MV-4-11 (cell line): ENCODE measurements around the gene SNUPN.
"Not testable (repeated sequence)": the region's sequence is repeated elsewhere in the genome, so short reads cannot be mapped to it uniquely, and the experiment has no call there.

ENCODE experiments used
- DNase-seq: peaks from one replicate; lab custom pipeline; 2025; lab: John Stamatoyannopoulos, UW

The SNUPN gene

GRCh38 chr15:75637245-75638009 is 11.9 kb upstream of the SNUPN start:
- DNase-seq, result no peak

- no peak for DNase-seq
Measured at GRCh38 chr15:75636026-75636425, 10.5 kb upstream of the SNUPN start.

DNA sequence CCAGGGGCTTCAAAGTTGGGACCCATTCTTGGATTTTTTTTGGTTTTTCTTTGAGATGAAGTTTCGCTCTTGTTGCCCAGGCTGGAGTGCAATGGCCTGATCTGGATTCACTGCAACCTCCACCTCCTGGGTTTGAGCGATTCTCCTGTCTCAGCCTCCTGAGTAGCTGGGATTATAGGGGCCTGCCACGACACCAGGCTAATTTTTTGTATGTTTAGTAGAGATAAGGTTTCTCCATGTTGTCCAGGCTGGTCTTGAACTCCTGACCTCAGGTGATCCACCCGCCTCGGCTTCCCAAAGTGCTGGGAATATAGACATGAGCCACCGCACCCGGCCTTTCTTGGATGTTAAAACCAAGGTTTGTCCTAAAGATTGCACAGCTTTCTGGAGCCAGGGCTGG is 8.4 kb upstream of the SNUPN start:
- not testable (repeated sequence) for DNase-seq

GRCh38 chr15:75631935-75632334 is 6.4 kb upstream of the SNUPN start:
- no peak for DNase-seq

- no peak for DNase-seq
Measured at GRCh38 chr15:75622505-75622904, 3.0 kb downstream of the SNUPN start.

- DNase-seq, result no peak
Measured at GRCh38 chr15:75620841-75621391, 4.6 kb downstream of the SNUPN start.

DNA sequence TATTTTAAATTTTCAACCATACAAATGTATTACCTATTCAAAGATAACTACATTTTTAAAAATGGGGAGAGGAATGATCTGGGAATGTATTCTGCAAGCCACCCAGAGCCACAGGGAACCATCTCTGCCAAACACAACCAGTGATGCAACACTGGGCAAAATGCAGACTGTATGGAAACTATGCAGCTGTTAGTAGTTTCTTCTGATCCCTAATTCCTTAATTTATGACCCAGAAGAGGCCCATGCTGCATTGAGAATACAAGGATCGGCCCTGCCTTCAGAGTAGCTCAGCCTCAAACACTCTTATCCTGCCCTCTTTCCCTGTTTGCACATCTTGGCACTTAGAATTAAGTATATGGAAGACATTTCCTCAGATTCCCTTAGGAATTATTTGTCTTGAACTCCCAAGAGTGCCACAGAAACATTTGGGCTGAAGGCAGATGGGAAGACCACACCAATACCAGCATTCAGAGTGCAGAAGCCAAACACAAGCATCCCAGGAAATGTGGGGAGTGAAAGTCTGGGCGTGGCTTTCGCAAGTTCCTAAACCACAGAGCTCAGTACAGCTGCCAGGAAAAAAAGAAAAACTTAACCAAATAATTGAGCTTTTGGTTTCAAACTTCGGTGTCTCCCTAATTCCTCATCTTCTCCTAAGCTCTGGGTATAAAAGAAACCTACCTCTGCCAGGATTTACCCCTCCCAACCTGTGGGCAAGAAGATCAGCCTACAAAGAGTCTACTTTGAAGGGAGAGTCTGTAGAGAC is 5.3 kb downstream of the SNUPN start:
- DNase-seq, result peak; percentile 18

DNA sequence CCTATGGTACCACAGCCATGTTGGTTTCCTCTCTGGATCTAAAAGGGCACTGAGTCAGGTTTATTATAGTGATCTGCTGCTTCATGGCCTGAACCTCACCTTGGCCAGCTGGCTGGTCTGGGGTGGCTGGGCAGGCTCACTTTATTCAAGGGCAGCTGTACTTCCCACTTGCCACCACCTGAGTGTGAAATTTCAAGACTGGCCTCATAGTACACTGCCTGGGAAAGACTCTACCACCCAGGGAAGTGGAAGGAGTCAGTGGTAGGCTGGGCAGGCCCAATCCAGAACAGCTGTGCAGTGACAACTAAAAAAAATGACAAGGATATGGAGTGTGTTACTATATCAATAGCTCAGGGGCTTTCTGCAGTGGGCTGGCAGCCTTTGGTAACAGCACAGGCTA is 8.8 kb downstream of the SNUPN start:
- DNase-seq, result no peak

DNA sequence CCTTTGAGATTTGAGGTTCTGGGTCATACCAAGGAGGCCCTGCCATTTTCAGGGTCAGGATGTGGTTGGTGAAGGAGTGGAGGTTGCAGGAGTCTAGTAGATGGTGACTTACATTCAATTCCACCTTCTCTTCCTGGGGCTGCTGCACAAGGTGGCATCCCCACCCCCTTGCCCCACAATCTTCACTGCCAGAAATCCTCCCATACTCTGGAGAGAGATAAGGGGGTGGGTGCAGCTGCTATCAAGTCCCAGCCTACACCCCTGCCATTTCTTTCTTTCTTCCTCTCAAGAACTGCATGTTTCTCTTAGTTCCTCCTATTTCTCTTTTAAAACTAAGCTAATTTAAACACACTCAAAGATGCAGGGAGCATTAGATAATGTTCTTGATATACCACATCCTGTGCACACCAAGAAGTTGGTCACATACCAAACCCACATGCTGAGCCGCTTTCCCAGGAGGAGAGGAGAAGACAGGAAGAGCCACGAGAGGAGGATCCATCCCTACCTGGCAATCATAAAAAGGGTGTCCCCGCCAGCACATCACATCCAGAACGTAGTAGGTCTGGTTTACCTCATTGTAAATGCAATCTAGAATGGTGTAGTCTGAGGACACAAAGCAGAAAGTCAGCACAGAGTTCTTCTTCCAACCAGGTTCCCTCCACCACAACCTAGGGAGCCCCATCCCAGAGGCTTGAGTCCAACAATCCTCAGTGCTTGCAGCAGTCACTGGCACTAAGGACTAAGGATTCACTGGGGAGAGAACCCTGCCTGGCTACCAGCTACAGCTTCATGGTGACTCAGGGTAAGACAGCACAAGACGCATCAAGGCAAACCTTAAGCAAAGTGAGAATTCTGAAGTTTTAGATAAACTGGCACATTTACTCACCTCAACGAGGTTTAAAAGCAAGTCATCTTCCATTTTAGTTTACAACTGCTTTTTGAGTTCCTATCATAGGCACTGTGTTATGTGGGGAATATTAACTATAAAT is 18.5 kb downstream of the SNUPN start:
- peak; percentile 68 for DNase-seq

DNA sequence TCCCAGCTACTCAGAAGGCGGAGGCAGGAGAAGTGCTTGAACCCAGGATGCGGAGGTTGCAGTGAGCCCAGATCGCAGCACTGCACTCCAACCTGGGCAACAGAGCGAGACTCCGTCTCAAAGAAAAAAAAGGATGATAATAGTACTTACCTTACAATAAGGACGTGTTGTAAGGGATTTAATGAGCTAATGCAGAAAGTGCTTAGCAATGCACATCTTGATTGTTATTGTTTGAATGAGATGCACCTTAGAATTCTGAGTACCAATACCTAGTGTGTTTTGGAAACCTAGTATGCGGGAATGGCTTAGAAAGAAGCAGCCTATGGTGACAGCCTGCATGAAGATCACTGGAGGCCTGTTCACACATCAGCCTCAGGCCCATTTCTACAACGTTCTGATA is 19.5 kb downstream of the SNUPN start:
- no peak for DNase-seq

DNA sequence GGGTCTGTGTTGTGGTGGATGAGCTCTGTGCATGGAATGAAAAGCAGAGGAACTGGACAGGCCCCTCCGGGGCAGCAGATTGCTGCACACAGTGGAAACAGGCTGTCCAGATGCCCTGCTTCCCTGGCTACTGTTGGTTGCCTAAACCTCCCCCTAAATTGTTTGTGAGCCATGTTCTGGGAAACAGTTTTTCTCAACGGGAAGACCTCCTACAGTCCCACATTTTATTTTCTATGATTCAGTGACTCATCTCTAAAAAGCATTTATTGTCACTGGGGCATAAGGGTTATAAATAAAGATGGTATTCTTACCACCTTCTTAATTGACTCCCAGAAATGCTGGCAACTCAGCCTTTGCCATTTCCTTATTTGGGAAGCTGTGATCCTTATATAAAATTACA is 26.1 kb downstream of the SNUPN start:
- no peak for DNase-seq

- DNase-seq, result no peak
Measured at GRCh38 chr15:75598361-75598760, 27.2 kb downstream of the SNUPN start.

DNA sequence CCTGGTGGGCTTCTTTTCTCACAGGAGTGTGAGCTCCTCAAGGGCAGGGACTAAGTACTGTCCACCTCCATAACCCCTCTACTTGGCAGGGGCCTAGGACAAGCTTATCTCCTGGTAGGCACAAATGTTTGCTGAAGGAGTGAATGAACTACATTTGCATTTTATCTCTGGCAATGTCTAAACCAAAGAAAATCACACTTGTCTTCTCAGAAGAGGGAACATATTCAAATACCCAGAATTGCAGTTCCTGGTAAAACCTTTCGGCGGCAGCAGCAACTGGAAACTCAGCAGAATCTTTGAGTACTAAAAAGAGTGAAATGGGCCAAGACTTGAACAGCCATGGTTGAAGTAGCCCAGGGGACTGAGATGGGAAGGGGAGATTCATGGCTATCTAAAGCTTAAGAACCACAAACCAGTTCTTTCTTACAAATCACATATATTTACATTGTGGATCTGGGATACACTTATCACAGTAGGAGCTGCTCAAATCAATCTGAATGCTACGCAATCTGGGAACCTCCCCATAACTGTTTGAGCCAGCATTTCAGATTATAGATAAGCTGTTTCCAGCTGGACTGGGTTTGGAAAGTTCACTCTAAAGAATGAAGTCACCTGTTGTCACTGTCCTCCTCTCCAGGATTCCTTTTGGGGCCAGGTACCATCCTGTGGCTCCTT is 27.7 kb downstream of the SNUPN start:
- peak; percentile 12 for DNase-seq

- DNase-seq, result no peak
Measured at GRCh38 chr15:75596703-75597345, 28.7 kb downstream of the SNUPN start.

DNA sequence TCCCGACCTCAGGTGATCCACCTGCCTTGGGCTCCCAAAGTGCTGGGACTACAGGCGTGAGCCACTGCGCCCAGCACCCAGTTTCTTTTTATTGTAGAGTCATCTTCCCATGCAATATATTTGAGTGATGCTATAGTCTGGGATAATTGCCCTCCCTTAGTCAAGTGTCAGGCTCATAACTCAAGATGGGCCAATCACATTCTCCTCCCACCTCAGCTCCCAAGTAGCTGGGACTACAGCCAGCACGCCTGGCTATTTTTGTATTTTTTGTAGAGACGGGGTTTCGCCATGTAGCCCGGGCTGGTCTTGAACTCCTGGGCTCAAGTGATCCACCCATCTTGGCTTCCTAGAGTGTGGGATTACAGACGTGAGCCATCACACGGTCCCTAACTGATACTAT is 31.2 kb downstream of the SNUPN start:
- no peak for DNase-seq

DNA sequence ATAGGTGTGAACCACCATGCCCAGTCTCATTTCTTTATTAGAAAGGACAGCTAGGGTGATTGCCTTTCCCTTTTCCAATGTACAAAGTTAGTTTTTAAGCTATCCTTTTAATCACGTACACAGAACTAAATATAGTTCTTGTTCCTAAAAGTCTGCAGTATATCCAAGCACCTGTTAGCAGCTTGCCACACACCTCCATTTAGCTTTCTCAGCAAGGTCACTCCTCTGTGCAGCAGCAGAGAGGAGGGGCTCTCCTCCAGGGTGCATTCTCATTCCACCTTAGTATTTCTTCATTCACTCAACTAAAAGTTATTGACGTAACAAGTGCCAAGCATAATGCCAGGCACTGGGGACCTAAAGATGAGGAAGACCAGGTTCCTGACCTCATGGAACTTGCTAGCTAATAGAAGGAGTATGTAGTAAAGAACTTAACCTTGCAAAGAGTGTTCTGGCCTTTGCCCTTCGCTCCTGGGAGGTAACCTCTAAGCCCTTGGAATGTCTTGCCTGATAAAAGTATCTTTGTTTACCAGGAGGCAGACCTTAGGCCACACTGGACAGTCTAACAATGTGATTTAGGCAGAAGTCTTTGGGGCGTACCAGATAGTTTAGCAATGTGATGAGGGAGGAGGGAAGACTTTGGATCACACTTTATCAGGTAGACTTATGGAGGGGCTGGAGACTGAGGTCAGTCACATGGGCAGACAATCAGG is 33.7 kb downstream of the SNUPN start:
- DNase-seq, result no peak

GRCh38 chr15:75590239-75590638 is 35.3 kb downstream of the SNUPN start:
- no peak for DNase-seq

- no peak for DNase-seq
Measured at GRCh38 chr15:75589071-75589470, 36.5 kb downstream of the SNUPN start.

DNA sequence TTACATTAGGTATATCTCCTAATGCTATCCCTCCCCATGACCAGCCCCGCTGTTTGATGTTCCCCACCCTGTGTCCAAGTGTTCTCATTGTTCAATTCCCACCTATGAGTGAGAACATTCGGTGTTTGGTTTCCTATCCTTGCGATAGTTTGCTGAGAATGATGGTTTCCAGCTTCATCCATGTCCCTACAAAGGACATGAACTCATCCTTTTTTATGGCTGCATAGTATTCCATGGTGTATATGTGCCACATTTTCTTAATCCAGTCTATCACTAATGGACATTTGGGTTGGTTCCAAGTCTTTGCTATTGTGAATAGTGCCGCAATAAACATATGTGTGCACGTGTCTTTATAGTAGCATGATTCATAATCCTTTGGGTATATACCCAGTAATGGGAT is 39.1 kb downstream of the SNUPN start:
- DNase-seq, result not testable (repeated sequence)

- no peak for DNase-seq
Measured at GRCh38 chr15:75584121-75584520, 41.4 kb downstream of the SNUPN start.
